ENCODE measurements around the gene RPRML.

- TF ChIP-seq, protein P1, sequence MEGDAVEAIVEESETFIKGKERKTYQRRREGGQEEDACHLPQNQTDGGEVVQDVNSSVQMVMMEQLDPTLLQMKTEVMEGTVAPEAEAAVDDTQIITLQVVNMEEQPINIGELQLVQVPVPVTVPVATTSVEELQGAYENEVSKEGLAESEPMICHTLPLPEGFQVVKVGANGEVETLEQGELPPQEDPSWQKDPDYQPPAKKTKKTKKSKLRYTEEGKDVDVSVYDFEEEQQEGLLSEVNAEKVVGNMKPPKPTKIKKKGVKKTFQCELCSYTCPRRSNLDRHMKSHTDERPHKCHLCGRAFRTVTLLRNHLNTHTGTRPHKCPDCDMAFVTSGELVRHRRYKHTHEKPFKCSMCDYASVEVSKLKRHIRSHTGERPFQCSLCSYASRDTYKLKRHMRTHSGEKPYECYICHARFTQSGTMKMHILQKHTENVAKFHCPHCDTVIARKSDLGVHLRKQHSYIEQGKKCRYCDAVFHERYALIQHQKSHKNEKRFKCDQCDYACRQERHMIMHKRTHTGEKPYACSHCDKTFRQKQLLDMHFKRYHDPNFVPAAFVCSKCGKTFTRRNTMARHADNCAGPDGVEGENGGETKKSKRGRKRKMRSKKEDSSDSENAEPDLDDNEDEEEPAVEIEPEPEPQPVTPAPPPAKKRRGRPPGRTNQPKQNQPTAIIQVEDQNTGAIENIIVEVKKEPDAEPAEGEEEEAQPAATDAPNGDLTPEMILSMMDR (conservative IDR thresholded peaks at IDR 0.05 in 1 of 2, IDR thresholded peaks at IDR 0.05 in 1 of 2; ENCODE audit: low read depth in 1 of 2, low read length in 2 of 2) = no peak
- TF ChIP-seq EZH2 (IDR thresholded peaks at IDR 0.05; ENCODE audit: low read length, missing control alignments) = no peak
Observed at GRCh38 chr17:46930051-46930450, 49.0 kb downstream of the RPRML start.
